HG02943 (cell line): ENCODE data around the gene LASP1.
"Not testable (repeated sequence)": the region's sequence is repeated elsewhere in the genome, so short reads cannot be mapped to it uniquely, and the experiment has no call there.

Source experiments
- ATAC-seq: cut with Tn5 transposase; IDR thresholded peaks from one replicate; pipeline ENCODE4 v1.9.1; 2021; ENCODE audit warnings: mild to moderate bottlenecking, low read depth, moderate library complexity; ENCODE audit not compliant: unreplicated experiment

Gene LASP1

GRCh38 chr17:38869526-38870258 lies at the start of gene LASP1:
LASP1 (plus strand) TSS chr17:38870058; CDS start chr17:38870190, 132 bp downstream.
- ATAC-seq = peak; percentile 37

DNA sequence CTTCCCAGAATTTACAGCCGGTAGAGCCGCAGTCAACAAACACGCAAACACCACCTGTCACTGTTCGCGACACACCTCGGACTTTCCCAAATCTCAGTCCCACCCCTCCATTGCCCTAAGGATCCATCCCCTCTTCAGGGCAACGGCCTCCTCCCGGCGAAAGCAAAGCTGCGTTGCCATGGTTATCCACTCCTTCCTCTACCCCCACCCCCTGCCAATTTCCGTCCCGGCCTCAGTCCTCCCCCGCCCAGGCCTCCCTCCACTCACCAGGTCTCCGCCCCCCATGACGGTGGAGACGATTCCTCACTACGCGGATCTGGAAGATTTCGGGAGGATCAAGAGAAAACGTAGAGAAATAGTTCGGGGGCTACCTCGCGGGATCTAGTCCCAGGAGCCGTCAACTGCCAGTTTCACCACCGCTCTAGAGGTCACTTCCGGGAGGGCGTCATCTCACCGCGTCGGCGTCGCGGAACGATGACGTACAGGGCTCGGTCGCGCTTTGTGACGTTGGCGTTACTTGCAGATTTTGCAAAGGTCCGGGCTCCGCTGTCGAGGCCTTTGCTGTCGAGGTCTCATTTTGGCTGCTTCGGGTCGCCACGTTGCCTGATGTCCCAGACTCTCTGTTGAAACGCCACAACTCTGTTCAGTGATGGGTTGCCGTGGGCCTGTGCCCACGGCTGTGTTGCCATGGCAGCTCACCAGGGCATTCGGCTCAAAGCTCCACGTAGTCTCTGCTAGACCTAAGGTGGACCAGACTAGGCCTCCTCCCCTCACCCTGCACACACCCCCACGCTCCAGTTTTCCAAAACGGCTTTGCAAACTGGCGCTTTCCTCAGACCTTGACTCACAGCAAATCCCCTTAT lies 44.7 kb upstream of the LASP1 start, which contains the start of gene CWC25:
CWC25 (minus strand) TSS at position 423 of the 863 bp plus-strand sequence; CDS start at position 285, 138 bp downstream.
- peak; percentile 83 for ATAC-seq

DNA sequence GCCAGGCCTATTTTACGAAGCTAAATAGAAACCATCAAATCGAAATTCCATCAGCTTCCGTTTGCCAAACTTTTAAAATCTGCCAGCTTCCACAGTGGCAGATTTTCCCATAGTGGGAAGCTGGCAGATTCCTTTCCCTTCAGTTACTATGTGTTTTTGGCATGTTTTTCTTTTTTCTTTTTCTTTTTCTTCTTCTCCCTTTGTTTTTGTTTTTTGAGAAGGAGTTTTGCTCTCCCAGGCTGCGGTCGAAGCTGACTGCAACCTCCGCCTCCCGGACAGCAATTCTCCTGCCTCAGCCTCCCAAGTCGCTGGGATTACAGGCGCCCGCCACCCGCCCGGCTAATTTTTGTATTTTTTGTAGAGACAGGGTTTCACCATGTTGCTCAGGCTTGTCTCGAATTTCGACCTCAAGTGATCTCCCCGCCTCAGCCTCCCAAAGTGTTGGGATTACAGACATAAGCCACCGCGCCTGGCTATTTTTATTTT lies 44.1 kb upstream of the LASP1 start:
- no peak for ATAC-seq

DNA sequence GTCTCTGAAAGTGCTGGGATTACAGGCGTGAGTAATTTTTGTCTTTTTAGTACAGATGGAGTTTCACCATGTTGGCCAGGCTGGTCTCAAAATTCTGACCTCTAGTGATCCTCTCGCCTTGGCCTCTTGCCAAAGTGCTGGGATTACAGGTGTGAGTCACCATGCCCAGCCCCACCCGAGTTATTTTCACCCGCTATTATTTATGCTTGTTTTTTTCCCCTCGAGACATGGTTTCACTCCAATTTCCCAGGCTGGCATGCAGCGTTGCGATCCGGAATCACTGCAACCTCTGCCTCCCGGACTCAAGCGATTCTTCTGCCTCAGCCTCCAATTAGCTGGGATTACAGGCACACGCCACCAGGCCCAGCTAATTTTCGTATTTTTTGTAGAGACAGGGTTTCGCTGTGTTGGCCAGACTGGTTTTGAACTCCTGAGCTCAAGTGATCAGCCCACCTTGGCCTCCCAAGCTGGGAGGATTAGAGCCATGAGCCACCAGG lies 25.5 kb upstream of the LASP1 start:
- ATAC-seq = no peak

DNA sequence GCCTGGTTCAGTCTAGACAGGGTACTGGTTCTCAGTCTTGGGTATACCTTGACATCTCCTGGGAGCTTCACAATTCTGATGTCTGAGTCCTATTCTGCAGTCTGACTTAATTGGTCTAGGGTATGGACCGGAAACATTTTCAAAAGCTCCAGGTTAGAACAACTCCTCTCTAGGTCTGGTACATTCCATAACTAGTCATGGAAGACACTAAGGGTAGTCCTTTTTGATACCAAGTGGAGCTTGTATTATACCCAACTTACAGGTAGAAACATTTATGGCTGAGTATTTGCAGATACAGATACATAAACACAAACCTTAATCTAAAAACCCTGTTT lies 21.3 kb upstream of the LASP1 start:
- ATAC-seq = no peak

GRCh38 chr17:38848939-38849605 lies 20.8 kb upstream of the LASP1 start:
- ATAC-seq = no peak

- ATAC-seq = no peak
These were observed 19.5 kb upstream of the LASP1 start for GRCh38 chr17:38850374-38850773.

GRCh38 chr17:38851434-38851833 lies 18.4 kb upstream of the LASP1 start:
- no peak for ATAC-seq

DNA sequence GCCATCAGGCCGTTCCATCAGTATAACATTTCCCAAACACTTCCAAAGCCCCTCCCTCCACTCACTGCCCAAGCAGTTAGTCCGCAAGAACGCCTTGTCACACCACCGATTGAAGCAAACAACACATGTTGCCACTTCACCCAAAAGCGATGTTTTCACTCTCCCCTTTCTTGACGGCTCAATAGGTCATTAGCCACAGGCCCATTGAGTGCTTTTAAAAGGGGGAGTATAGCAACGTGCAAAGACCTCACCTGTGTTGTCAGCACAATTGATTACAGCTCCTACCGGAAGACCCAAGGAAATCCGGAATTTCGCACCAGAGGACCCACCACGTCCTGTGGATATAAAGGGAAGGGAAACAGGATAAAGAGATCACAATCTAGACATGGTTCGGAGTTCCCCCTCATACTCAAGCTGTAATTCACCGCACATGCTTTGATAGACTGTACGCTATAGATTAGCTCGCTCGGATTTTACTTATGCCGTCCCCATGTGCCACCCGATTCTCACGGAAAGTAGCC lies 17.0 kb upstream of the LASP1 start:
- no peak for ATAC-seq

DNA sequence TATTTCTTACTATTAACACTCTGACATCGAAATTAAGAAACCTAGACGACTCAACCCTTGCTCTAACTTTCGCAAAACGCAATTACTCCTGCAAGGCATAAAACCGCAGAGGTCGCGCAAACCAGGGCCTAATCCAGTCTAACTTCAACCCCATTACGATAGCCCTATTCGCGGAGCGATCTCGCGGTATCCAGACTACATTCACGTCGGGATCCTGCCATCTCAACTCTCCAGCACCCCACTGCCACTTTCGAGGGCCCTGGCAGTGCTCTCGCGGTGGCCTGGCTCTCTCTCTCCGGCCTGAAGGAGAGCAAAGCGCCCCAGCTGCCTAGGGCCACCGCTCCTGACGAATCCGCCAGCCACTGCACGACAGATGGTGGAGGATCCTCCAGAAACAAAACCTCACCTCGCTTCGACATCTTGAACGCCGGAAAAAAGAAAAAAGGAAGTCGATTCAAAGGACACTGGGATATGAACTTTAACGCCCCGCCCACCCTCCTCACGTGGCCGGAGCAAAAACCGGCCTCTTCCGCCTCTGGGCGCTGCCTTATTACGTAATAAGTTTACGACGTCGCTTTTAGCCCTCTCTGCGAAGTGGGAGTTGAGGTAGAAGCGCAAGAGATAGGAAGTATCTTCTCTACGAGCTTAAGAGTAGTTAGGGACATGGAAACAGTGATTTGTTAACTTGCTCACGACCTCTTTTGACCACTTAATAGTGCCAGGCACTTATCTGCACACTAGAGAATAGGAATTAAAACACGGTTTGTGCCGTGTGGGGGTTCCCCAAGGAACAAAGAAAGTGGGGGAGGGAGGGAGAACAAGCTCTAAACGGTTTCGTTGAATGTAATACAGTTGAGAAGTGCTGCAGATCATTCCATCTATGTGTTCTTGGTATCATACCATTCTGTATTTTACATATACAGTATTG lies 16.3 kb upstream of the LASP1 start, which contains the start of gene RPL23:
RPL23 (minus strand) TSS at position 430 of the 928 bp plus-strand sequence; CDS start at position 419, 11 bp downstream.
- ATAC-seq = peak; percentile 83

GRCh38 chr17:38855101-38855714 lies 14.7 kb upstream of the LASP1 start:
- not testable (repeated sequence) for ATAC-seq

GRCh38 chr17:38857271-38857670 lies 12.6 kb upstream of the LASP1 start:
- ATAC-seq = no peak

GRCh38 chr17:38861399-38861843 lies 8.4 kb upstream of the LASP1 start:
- no peak for ATAC-seq

DNA sequence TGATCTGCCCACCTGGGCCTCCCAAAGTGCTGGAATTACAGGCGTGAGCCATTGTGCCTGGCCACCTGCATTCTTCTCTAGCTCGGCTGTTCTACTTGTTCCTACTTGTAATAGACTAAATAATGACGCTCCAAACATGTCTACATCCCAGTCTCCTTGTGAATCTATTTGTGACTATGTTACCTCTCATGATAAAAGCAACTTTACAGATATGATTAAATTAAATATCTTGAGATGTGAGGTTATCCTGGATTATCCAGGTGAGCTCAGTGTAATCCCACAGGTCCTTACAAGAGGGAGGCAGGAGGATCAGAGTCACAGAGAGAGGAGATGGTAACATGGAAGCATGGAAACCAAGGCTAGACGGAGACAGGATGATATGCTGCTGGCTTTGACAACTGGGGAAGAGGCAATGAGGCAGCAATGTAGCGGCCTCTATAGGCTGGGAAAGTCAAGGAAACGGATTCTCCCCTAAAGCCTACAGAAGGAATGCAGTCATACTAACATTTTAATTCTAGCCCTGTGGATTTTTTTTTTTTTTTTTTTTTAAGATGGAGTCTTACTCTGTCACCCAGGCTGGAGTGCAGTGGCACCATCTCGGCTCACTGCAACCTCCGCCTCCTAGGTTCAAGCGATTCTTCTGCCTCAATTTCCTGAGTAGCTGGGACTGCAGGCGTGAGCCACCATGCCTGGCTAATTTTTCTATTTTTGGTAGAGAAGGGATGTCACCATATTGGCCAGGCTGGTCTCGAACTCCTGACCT lies 5.0 kb upstream of the LASP1 start:
- no peak for ATAC-seq

DNA sequence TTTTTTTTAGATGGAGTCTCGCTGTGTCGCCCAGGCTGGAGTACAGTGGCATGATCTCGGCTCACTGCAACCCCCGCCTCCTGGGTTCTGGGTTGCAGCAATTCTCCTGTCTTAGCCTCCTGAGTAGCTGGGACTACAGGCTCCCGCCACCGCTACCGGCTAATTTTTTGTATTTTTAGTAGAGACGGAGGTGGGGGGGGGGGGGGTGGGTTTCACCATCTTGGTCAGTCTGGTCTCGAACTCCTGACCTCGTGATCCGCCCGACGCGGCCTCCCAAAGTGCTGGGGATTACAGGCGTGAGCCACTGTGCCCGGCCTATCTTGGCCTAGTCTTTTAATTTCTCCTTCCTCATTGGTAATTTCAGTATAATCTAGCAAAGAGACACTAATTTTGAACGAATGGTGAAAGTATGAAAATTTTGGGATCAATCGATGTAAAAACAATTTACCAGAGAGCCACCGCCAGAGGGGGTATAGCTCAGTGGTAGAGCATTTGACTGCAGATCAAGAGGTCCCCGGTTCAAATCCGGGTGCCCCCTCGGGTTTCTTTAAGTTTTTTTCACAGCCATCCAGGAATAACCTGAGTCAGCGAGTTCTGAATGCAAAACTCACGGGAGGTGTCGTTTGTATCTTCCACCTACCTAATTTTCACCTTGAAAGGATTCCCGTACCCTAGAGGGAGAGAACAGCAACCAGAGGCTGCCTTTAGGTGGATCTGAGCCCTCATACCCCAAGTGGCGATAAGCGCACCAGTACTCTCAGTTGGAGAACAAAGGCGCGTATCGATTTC lies 2.5 kb upstream of the LASP1 start:
- no peak for ATAC-seq

DNA sequence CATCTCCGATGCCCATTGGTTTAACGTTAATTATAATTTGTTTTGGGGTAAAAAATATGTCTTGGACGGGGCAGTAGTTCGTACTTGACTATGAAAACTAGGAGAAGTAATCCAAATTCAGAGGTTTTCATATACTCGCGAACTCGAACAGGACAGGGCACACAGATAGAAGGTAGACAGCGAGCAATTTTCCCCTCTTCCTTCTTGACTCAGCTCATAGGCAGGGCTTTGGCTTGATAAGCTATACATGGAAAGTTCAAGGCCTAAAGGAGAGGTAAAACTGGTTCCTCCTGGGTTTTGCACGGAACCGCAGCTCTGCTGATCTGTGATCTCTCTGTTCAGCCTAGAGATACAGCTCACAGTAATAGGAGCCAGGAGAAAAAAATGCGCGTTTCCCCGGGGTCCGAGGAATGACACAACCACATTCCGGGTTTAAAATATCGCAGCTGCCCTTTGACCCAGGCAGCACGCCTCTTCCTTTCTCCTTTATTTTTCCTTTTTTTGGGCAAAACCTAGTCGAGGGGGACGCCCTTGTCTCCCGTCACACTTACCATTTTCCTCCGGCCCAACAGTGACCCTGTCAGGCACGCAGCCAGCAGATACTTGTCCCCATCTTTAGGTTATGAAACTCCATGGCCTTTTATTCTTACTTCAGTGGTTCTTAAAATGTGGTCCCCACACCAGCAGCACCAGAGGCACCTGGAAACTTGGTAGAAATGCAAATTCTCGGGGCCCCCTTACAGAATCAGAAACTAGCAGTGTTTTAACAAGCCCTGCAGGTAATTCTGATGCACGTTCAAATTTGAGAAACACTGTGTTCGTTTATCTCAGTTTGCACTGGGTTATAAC lies 1.7 kb upstream of the LASP1 start:
- no peak for ATAC-seq
